Measurements from ENCODE around the gene ELAC2. TPM values are rescaled to one million over a fixed set of nuclear protein-coding genes. Genes with fewer than 3 reads are reported as not detected.
A peak's percentile ranks its signal among the peaks of the same experiment; 100 is the strongest.
"Not testable (repeated sequence)": the region's sequence is repeated elsewhere in the genome, so short reads cannot be mapped to it uniquely, and the experiment has no call there.

The ELAC2 gene
- total RNA-seq, 1 donor from 2014 or later: 37.1 TPM

- FAIRE-seq (no peak), DNase-seq (ENCODE audit: low spot score in 2 of 2) (no peak)
These were observed 25.2 kb downstream of the ELAC2 start for GRCh38 chr17:12992676-12993075.

DNA sequence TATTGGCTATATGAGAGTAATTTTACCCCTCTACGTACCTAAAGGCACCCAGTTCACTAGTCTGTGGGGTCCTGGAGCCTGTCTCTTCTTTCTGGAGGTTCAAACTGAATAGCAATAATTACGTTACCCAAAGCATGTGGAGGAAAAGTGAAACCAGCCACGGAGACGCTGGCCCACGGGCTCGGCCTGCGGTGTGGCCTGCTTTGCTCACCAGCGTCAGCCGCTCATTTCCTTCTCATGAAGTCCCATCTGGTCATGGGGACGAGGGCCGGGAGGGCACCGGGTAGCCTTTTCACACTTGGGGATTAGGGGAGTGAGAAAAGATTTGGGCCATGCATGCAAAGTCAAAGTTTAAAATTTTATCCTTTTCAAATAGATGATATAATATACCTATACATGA lies 26.9 kb downstream of the ELAC2 start:
- FAIRE-seq (no peak), DNase-seq (ENCODE audit: low spot score in 2 of 2) (no peak)

DNA sequence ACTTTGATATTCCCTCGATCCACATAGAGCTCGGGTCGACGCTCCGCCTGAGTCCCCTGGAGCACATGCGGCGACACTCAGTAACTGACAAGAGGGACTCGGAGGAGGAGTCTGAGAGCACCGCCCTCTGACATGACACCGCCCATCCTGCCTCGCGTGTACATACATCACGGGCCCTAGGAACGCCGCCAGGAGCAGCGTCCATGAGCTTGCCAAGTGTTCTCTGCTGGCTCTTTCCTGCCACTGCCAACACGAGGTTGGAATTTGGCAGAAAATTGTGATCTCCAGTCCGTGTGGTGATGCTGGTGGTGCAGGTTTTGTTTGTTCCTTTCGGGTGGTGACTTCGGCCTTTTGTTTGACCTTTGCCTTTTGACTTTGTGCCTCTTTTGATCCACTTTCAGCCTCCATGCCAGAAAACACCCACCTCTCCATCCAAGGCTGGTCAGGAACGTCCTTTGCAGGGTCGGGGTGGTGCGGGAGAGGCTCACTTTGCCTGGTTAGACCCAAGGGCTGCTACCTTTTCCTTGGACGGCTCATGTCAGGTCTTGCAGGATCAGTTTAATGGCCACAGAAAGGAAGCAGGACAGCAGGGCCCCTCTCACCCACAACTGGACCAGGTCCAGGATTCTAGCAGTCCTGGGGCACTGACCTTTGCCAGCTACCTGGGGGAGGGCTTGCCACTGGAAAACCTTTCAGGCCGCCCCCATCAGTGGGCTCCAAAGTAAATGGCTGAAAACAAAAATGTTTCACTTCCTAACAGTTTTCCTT lies 27.6 kb downstream of the ELAC2 start:
- no peak for DNase-seq (ENCODE audit: low spot score in 2 of 2)
- no peak for FAIRE-seq

DNA sequence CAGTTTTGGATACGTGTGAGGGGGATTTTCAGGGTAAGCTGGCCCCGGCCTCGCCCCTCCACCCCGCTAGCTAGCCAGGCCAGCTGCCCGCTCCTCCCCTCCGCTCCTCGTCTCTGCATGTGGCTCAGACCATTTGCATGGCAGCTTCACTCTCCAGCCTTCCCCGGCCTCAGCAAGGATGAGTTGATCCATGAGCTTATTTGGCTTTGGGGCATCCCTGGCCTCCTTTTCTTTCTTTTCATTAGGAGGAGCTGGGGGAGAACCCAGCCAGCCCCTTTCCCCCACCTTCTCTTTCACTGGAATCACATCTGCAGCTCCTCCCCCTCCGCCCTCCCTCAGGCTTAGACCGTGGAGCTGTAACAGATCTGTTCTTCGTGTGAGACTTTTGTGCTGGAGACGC lies 30.7 kb downstream of the ELAC2 start:
- DNase-seq (ENCODE audit: low spot score in 2 of 2): no peak

GRCh38 chr17:12985431-12986293 lies 32.2 kb downstream of the ELAC2 start:
- FAIRE-seq (no peak), DNase-seq (ENCODE audit: low spot score in 2 of 2) (no peak)

More for the DNA sequence above, 30.7 kb downstream of the ELAC2 start:
- no peak for FAIRE-seq

GRCh38 chr17:12983991-12984884 lies 33.6 kb downstream of the ELAC2 start:
- FAIRE-seq: no peak
- no peak for DNase-seq (ENCODE audit: low spot score in 2 of 2)

- DNase-seq (ENCODE audit: low spot score in 2 of 2) (no peak), FAIRE-seq (no peak)
These were observed 35.6 kb downstream of the ELAC2 start for GRCh38 chr17:12982224-12982623.

DNA sequence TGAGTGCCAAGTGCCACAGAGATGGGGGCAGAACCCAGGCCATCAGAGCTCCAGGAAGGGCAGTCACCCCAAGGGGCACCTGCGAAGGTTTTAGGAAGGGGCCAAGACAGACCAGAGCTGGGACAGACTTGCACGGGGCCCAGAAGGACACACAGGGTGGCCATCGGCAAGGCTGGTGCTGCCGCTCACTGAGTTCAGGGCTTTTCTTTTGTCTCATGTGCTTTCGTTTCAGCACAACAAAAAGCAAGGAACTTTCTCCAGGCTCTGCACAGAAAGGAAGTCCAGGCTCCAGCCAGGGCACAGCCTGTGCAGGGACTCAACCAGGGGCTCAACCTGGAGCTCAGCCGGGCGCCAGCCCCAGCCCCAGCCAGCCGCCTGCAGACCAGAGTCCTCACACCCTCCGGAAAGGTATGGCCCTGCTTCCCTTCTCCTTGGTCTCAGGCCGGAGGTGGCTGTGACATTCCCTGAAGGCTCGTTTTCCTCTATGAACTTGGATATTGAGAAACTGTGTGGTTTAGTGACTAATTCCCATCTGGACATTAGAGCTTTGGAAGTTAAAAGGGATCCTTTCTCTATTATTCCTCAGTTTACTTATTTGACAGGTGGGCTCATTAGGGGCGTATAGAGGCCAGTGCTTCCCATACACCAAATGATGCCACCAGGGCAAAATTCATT lies 37.9 kb downstream of the ELAC2 start:
- DNase-seq (ENCODE audit: low spot score in 2 of 2): no peak
- no peak for FAIRE-seq

DNA sequence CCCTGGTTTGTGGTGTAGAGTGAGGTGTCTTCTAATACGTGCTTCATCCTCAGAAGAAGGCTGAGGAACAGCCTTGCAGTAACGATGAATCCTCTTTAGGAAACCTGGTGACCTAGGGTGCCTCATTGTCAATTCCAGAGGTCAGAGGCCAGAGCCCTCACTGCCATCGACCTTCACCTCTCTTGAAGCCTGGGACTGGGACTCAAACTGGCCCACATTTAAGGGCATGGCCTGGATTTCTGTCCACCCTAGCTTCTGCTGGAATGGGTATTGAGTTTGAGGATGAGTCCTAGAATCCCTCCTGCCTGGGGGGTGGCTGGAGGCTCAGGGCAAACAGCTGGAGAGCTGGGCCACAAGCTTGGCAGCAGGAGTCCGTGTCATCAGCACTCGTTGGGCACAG lies 38.6 kb downstream of the ELAC2 start:
- DNase-seq (ENCODE audit: low spot score in 2 of 2) (no peak), FAIRE-seq (no peak)

- not testable (repeated sequence) for FAIRE-seq; DNase-seq (ENCODE audit: low spot score in 2 of 2)
These were observed 39.0 kb downstream of the ELAC2 start for GRCh38 chr17:12978787-12979186.

GRCh38 chr17:12977008-12977751 lies 40.6 kb downstream of the ELAC2 start:
- FAIRE-seq: no peak

GRCh38 chr17:12974005-12974531 lies 43.8 kb downstream of the ELAC2 start:
- no peak for DNase-seq (ENCODE audit: low spot score in 2 of 2)
- no peak for FAIRE-seq

More at GRCh38 chr17:12977008-12977751, 40.6 kb downstream of the ELAC2 start:
- DNase-seq (ENCODE audit: low spot score in 2 of 2): no peak

- DNase-seq (ENCODE audit: low spot score in 2 of 2) (peak in 1 of 2 donors; percentile 49), FAIRE-seq (no peak)
These were observed 44.3 kb downstream of the ELAC2 start for GRCh38 chr17:12973496-12974004.

- FAIRE-seq (no peak), DNase-seq (ENCODE audit: low spot score in 2 of 2) (no peak)
These were observed 49.9 kb downstream of the ELAC2 start for GRCh38 chr17:12967962-12968361.

DNA sequence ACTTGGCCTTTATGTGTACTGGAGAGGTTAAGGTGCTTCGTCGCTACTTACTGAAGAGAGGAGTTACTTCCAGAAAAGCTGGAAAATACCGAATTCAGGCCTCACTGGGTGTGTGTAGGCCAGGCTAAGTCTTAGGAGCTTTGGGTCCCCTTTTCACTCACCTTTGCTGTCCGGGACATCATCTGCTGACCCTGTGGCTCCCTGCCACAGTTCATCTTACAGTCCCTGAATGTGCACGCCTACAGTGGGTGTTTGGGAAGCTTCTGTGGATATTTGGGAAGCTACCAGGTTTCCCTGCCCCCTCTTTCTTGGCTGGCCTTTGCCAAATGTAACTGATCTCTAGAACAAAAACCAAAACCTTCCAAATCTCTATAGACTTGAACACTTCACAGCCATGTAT lies 51.4 kb downstream of the ELAC2 start:
- FAIRE-seq: no peak
- DNase-seq (ENCODE audit: low spot score in 2 of 2): no peak

DNA sequence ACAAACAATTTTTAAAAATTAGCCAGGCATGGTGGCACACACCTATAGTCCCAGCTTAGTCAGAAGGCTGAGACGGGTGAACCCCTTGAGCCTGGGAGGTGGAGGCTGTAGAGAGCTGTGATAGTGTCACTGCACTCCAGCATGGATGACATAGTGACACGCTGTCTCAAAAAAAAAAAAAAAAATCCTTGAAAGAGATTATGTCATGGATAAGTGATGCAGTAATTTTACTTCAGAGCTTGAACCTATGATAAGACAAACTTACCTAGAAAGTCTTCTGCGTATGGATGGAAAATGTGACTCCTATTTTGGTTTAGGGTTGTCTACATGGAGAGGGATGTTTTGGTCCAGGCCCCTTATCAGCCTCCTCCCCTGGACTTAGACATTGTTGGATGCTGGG lies 51.8 kb downstream of the ELAC2 start:
- DNase-seq (ENCODE audit: low spot score in 2 of 2) (no peak), FAIRE-seq (no peak)

- no peak for DNase-seq (ENCODE audit: low spot score in 2 of 2)
- no peak for FAIRE-seq
These were observed 53.0 kb downstream of the ELAC2 start for GRCh38 chr17:12964840-12965239.

- no peak for FAIRE-seq
- DNase-seq (ENCODE audit: low spot score in 2 of 2): no peak
These were observed 53.7 kb downstream of the ELAC2 start for GRCh38 chr17:12964162-12964561.

- FAIRE-seq: no peak
- DNase-seq (ENCODE audit: low spot score in 2 of 2): no peak
These were observed 54.3 kb downstream of the ELAC2 start for GRCh38 chr17:12963505-12963904.

All from frontal cortex (tissue), 4 donors.